WTC11 (cell line): ENCODE data around the gene GNAL. TPM values are rescaled to one million over a fixed set of nuclear protein-coding genes. Genes with fewer than 3 reads are reported as not detected.

Source experiments
- CBFB ChIP-seq: sonication (generic); formaldehyde crosslinking; IDR thresholded peaks from 2 replicates; pipeline ENCODE4 v1.8.1; 2022; ENCODE audit warnings: mild to moderate bottlenecking, low read depth, missing genetic modification reagents
- CREB1 ChIP-seq: sonication (generic); formaldehyde crosslinking; IDR thresholded peaks from 2 replicates; pipeline ENCODE4 v1.8.0; 2023; ENCODE audit warnings: mild to moderate bottlenecking, missing genetic modification reagents
- E2F4 ChIP-seq: sonication (generic); formaldehyde crosslinking; IDR thresholded peaks from 2 replicates; pipeline ENCODE4 v1.8.1; 2022; ENCODE audit warnings: low read depth, mild to moderate bottlenecking, moderate library complexity, missing genetic modification reagents, borderline replicate concordance
- ESRRA ChIP-seq: sonication (generic); formaldehyde crosslinking; IDR thresholded peaks from 2 replicates; pipeline ENCODE4 v1.8.1; 2022; ENCODE audit warnings: mild to moderate bottlenecking, missing genetic modification reagents, borderline replicate concordance
- FOXP1 ChIP-seq: sonication (generic); formaldehyde crosslinking; IDR thresholded peaks from 2 replicates; pipeline ENCODE4 v1.8.0; 2022; ENCODE audit warnings: missing genetic modification reagents, mild to moderate bottlenecking, moderate library complexity, borderline replicate concordance
- GRHL2 ChIP-seq: fragments of 250-450 bp; sonication (Bioruptor Pico); IDR thresholded peaks from 2 replicates; pipeline ENCODE4 v1.8.0; 2022; ENCODE audit warnings: mild to moderate bottlenecking, moderate library complexity; ENCODE audit not compliant: insufficient replicate concordance, severe bottlenecking
- IRF1 ChIP-seq: sonication (generic); formaldehyde crosslinking; IDR thresholded peaks from 2 replicates; pipeline ENCODE4 v1.8.0; 2023; ENCODE audit warnings: missing genetic modification reagents
- NFATC4 ChIP-seq: fragments of 250-450 bp; sonication (Bioruptor Pico); IDR thresholded peaks from 2 replicates; pipeline ENCODE4 v1.9.0; 2021; ENCODE audit warnings: mild to moderate bottlenecking
- NR2C2 ChIP-seq: sonication (generic); formaldehyde crosslinking; IDR thresholded peaks from 2 replicates; pipeline ENCODE4 v1.8.0; 2022; ENCODE audit warnings: mild to moderate bottlenecking, missing genetic modification reagents
- PRDM15 ChIP-seq: sonication (generic); formaldehyde crosslinking; IDR thresholded peaks from 2 replicates; pipeline ENCODE4 v1.8.0; 2022; ENCODE audit warnings: missing genetic modification reagents
- PREB ChIP-seq: sonication (generic); formaldehyde crosslinking; IDR thresholded peaks from 2 replicates; pipeline ENCODE4 v1.8.1; 2022; ENCODE audit warnings: mild to moderate bottlenecking, missing genetic modification reagents, moderate library complexity, borderline replicate concordance
- TEAD1 ChIP-seq: sonication (generic); formaldehyde crosslinking; IDR thresholded peaks from 2 replicates; pipeline ENCODE4 v1.8.0; 2022; ENCODE audit warnings: mild to moderate bottlenecking, missing genetic modification reagents
- ZNF138 ChIP-seq: sonication (generic); formaldehyde crosslinking; conservative IDR thresholded peaks from 2 replicates; pipeline ENCODE4 v1.8.1; 2022; ENCODE audit warnings: mild to moderate bottlenecking, moderate library complexity, missing genetic modification reagents
- ZNF416 ChIP-seq: fragments of 250-450 bp; sonication (Bioruptor Pico); IDR thresholded peaks from 2 replicates; pipeline ENCODE4 v1.9.0; 2021; ENCODE audit warnings: mild to moderate bottlenecking, inconsistent platforms
- total RNA-seq: library from RNA; stranded (reverse); gene quantifications from 3 replicates; pipeline ENCODE4 v1.2.3, GENCODE V29; 2021
- TF ChIP-seq, protein P1 (sequence below): sonication (generic); formaldehyde crosslinking; IDR thresholded peaks from 2 replicates; pipeline ENCODE4 v1.8.1; 2023; ENCODE audit warnings: mild to moderate bottlenecking, missing genetic modification reagents, moderate library complexity
- TF ChIP-seq, protein P2 (sequence below): sonication (generic); formaldehyde crosslinking; IDR thresholded peaks from 2 replicates; pipeline ENCODE4 v1.8.1; 2023; ENCODE audit warnings: mild to moderate bottlenecking, missing genetic modification reagents
- TF ChIP-seq, protein P3 (sequence below): sonication (generic); formaldehyde crosslinking; IDR thresholded peaks from 2 replicates; pipeline ENCODE4 v1.8.1; 2022; ENCODE audit warnings: low read depth, missing genetic modification reagents, borderline replicate concordance
- TF ChIP-seq, protein P4 (sequence below): sonication (generic); formaldehyde crosslinking; conservative IDR thresholded peaks from 2 replicates; pipeline ENCODE4 v1.8.1; 2023; ENCODE audit warnings: mild to moderate bottlenecking, low read depth, missing genetic modification reagents, moderate library complexity

GNAL gene
- total RNA-seq, 1 experiment from 2014 or later = 22.3 TPM

DNA sequence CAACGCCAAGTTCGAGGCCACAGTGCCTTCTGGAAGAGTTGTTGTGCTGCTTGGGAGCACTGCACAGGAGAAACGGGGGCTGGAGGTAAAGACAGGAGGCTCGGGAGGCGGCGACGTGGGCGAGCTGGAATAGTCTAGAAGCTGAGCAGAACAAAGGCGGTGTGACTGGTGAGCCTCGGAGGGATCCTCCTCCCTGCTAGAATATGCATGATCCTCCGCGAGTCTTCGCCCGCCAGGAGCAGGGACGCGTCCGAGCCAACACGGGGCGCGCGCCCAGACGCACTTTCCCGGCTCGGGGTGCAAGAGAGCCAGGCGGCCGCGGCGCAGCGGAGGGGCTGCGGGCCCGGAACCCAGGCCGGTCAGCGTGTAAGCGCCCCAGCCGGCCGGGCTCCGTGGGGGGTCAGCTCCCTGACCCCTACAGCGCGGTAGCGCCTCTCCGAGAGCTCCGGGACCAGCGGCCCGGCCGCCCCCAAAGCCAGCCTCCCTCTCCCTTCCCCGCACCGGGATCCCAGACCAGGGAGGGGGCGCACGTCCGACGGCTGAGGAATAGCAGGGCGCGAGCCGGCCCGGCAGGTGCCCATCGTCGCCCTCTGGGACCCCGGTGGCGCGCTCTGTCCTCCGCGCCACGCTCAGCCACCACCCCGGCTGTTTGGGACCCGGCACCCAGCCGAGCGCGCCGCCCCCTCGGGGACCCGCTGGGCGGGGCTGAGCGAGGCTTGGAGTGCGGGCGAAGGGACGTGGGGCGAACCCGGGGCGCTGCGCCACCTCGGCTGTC is 62.5 kb downstream of the GNAL start (continued):
- TF ChIP-seq PRDM15 (CRISPR knock-in tag) (peak; percentile 53; the same call in 1 of the 2 replicates), CBFB (CRISPR knock-in tag) (no peak), NFATC4 (CRISPR knock-in tag) (no peak), ZNF138 (CRISPR knock-in tag) (no peak), ESRRA (CRISPR knock-in tag) (0 out of 2 replicates have a peak, but pooled peaks have one; percentile 41), E2F4 (CRISPR knock-in tag) (no peak), FOXP1 (CRISPR knock-in tag) (no peak), PREB (CRISPR knock-in tag) (no peak), ZNF416 (no peak), GRHL2 (CRISPR knock-in tag) (no peak), NR2C2 (CRISPR knock-in tag) (no peak), IRF1 (CRISPR knock-in tag) (no peak), TEAD1 (CRISPR knock-in tag) (no peak), CREB1 (CRISPR knock-in tag) (0 out of 2 replicates have a peak, but pooled peaks have one; percentile 10)
- TF ChIP-seq, protein P1, sequence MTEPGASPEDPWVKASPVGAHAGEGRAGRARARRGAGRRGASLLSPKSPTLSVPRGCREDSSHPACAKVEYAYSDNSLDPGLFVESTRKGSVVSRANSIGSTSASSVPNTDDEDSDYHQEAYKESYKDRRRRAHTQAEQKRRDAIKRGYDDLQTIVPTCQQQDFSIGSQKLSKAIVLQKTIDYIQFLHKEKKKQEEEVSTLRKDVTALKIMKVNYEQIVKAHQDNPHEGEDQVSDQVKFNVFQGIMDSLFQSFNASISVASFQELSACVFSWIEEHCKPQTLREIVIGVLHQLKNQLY (CRISPR knock-in tag) = no peak
- TF ChIP-seq, protein P2, sequence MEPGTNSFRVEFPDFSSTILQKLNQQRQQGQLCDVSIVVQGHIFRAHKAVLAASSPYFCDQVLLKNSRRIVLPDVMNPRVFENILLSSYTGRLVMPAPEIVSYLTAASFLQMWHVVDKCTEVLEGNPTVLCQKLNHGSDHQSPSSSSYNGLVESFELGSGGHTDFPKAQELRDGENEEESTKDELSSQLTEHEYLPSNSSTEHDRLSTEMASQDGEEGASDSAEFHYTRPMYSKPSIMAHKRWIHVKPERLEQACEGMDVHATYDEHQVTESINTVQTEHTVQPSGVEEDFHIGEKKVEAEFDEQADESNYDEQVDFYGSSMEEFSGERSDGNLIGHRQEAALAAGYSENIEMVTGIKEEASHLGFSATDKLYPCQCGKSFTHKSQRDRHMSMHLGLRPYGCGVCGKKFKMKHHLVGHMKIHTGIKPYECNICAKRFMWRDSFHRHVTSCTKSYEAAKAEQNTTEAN = 0 out of 2 replicates have a peak, but pooled peaks have one; percentile 74
- TF ChIP-seq, protein P3, sequence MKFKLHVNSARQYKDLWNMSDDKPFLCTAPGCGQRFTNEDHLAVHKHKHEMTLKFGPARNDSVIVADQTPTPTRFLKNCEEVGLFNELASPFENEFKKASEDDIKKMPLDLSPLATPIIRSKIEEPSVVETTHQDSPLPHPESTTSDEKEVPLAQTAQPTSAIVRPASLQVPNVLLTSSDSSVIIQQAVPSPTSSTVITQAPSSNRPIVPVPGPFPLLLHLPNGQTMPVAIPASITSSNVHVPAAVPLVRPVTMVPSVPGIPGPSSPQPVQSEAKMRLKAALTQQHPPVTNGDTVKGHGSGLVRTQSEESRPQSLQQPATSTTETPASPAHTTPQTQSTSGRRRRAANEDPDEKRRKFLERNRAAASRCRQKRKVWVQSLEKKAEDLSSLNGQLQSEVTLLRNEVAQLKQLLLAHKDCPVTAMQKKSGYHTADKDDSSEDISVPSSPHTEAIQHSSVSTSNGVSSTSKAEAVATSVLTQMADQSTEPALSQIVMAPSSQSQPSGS = no peak
- TF ChIP-seq, protein P4, sequence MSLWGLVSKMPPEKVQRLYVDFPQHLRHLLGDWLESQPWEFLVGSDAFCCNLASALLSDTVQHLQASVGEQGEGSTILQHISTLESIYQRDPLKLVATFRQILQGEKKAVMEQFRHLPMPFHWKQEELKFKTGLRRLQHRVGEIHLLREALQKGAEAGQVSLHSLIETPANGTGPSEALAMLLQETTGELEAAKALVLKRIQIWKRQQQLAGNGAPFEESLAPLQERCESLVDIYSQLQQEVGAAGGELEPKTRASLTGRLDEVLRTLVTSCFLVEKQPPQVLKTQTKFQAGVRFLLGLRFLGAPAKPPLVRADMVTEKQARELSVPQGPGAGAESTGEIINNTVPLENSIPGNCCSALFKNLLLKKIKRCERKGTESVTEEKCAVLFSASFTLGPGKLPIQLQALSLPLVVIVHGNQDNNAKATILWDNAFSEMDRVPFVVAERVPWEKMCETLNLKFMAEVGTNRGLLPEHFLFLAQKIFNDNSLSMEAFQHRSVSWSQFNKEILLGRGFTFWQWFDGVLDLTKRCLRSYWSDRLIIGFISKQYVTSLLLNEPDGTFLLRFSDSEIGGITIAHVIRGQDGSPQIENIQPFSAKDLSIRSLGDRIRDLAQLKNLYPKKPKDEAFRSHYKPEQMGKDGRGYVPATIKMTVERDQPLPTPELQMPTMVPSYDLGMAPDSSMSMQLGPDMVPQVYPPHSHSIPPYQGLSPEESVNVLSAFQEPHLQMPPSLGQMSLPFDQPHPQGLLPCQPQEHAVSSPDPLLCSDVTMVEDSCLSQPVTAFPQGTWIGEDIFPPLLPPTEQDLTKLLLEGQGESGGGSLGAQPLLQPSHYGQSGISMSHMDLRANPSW (CRISPR knock-in tag) = no peak
- TF ChIP-seq, all 79 proteins: peak for 14
